Glutamatergic neuron (in vitro differentiated cells): ENCODE measurements around the gene ASGR2. TPM values are rescaled to one million over a fixed set of nuclear protein-coding genes. Genes with fewer than 3 reads are reported as not detected.

ENCODE experiments used
- DNase-seq: peaks from one replicate; pipeline ENCODE4 v3.0.0; 2022
- H3K27ac Mint-ChIP-seq: one replicate; pipeline ENCODE4 v1.8.0; 2020; ENCODE audit warnings: mild to moderate bottlenecking, mixed read lengths, inconsistent platforms; ENCODE audit not compliant: unreplicated experiment
- H3K27me3 Mint-ChIP-seq: one replicate; pipeline ENCODE4 v1.8.0; 2020; ENCODE audit warnings: mild to moderate bottlenecking, moderate library complexity, mixed read lengths, inconsistent platforms; ENCODE audit not compliant: unreplicated experiment
- H3K36me3 Mint-ChIP-seq: one replicate; pipeline ENCODE4 v1.8.0; 2020; ENCODE audit warnings: mild to moderate bottlenecking, mixed read lengths, inconsistent platforms; ENCODE audit not compliant: unreplicated experiment
- H3K4me1 Mint-ChIP-seq: one replicate; pipeline ENCODE4 v1.8.0; 2020; ENCODE audit warnings: mild to moderate bottlenecking, low read depth, mixed read lengths, inconsistent platforms; ENCODE audit not compliant: unreplicated experiment
- H3K4me3 Mint-ChIP-seq: one replicate; pipeline ENCODE4 v1.8.0; 2020; ENCODE audit warnings: mild to moderate bottlenecking, mixed read lengths, inconsistent platforms; ENCODE audit not compliant: unreplicated experiment
- H3K9me3 Mint-ChIP-seq: one replicate; pipeline ENCODE4 v1.8.0; 2020; ENCODE audit warnings: mild to moderate bottlenecking, moderate library complexity, mixed read lengths, inconsistent platforms; ENCODE audit not compliant: unreplicated experiment
- CTCF ChIP-seq: fragments of 200-600 bp; sonication (generic); IDR thresholded peaks from one replicate; pipeline ENCODE4 v1.5.0; 2021; ENCODE audit not compliant: partially characterized antibody, unreplicated experiment
- total RNA-seq: library from RNA; stranded (reverse); fragmentation: NEBNext Ultra II Directional; extraction: Animal tissue kit (Norgen Biotek cat#: 25700); gene quantifications from one replicate; pipeline ENCODE4 v1.2.1, GENCODE V29; 2021; ENCODE audit not compliant: unreplicated experiment

The ASGR2 gene
- total RNA-seq, 1 donor from 2014 or later: not detected

GRCh38 chr17:7060165-7060891, 54.3 kb downstream of the ASGR2 start:
- Mint-ChIP-seq H3K36me3 (no peaks in the 10 kb centered on the region), H3K4me3 (no peak overlapping the region), H3K27ac (no peak overlapping the region), H3K9me3 (peaks cover 7% of the 10 kb centered on the region), H3K27me3 (no peaks in the 10 kb centered on the region), H3K4me1 (peaks cover 15% of the 10 kb centered on the region)
- no peak for TF ChIP-seq CTCF
- DNase-seq: no peak

GRCh38 chr17:7058831-7059447, 55.7 kb downstream of the ASGR2 start:
- TF ChIP-seq CTCF: no peak
- no peak overlapping the region for H3K27ac Mint-ChIP-seq
- DNase-seq: no peak
- no peaks in the 10 kb centered on the region for H3K27me3 Mint-ChIP-seq
- H3K4me1 Mint-ChIP-seq: peaks cover 12% of the 10 kb centered on the region
- H3K4me3 Mint-ChIP-seq: no peak overlapping the region
- H3K9me3 Mint-ChIP-seq: peaks cover 4% of the 10 kb centered on the region
- H3K36me3 Mint-ChIP-seq: no peaks in the 10 kb centered on the region

GRCh38 chr17:7056386-7056785, 58.2 kb downstream of the ASGR2 start:
- DNase-seq: no peak
- TF ChIP-seq CTCF: no peak
- Mint-ChIP-seq H3K36me3 (no peaks in the 10 kb centered on the region), H3K9me3 (no peaks in the 10 kb centered on the region), H3K4me3 (no peak overlapping the region), H3K4me1 (peaks cover 6% of the 10 kb centered on the region), H3K27me3 (no peaks in the 10 kb centered on the region), H3K27ac (no peak overlapping the region)

Other genes with a start within 250 kb of the ASGR2 start
- not detected for gene ALOX12, start 118.8 kb downstream of the ASGR2 start, total RNA-seq
- 179 TPM for gene RNASEK, start 102.2 kb downstream of the ASGR2 start, total RNA-seq
- not detected for gene BCL6B, start 91.8 kb downstream of the ASGR2 start, total RNA-seq
- 2.9 TPM for gene SLC16A13, start 78.8 kb downstream of the ASGR2 start, total RNA-seq
- gene SLC16A11, start 70.7 kb downstream of the ASGR2 start, total RNA-seq: 0.54 TPM
- gene CLEC10A, start 34.6 kb downstream of the ASGR2 start, total RNA-seq: not detected
- gene ASGR1, start 64.5 kb upstream of the ASGR2 start, total RNA-seq: 29.0 TPM
- gene DLG4, start 105.0 kb upstream of the ASGR2 start, total RNA-seq: 157 TPM
- gene ACADVL, start 105.1 kb upstream of the ASGR2 start, total RNA-seq: 375 TPM
- gene DVL2, start 119.7 kb upstream of the ASGR2 start, total RNA-seq: 79.1 TPM
- gene PHF23, start 124.6 kb upstream of the ASGR2 start, total RNA-seq: 72.3 TPM
- gene GABARAP, start 127.6 kb upstream of the ASGR2 start, total RNA-seq: 908 TPM
- gene CTDNEP1, start 136.9 kb upstream of the ASGR2 start, total RNA-seq: 185 TPM
- 34.1 TPM for gene ELP5, start 137.4 kb upstream of the ASGR2 start, total RNA-seq
- 0.44 TPM for gene CLDN7, start 147.7 kb upstream of the ASGR2 start, total RNA-seq
- 0.42 TPM for gene SLC2A4, start 166.9 kb upstream of the ASGR2 start, total RNA-seq
- gene YBX2, start 179.8 kb upstream of the ASGR2 start, total RNA-seq: 1.3 TPM
- 347 TPM for gene EIF5A, start 192.8 kb upstream of the ASGR2 start, total RNA-seq
- 98.3 TPM for gene GPS2, start 200.5 kb upstream of the ASGR2 start, total RNA-seq
- gene NEURL4, start 214.5 kb upstream of the ASGR2 start, total RNA-seq: 97.6 TPM
- not detected for gene ACAP1, start 221.7 kb upstream of the ASGR2 start, total RNA-seq
- gene KCTD11, start 237.3 kb upstream of the ASGR2 start, total RNA-seq: 2.2 TPM
- not detected for gene TMEM95, start 240.3 kb upstream of the ASGR2 start, total RNA-seq